Small intestine (tissue), 7 donors: Measurements from ENCODE around the gene RASGRF1. TPM values are rescaled to one million over a fixed set of nuclear protein-coding genes. Genes with fewer than 3 reads are reported as not detected.

Experiments used
- DNase-seq, 2 donors: peaks; one replicate each; pipeline versions ENCODE4 v3.0.0 to v3.0.0-alpha.2; 2013
- FAIRE-seq: peaks from 2 replicates; lab custom pipeline; 2012; peaks lifted over from hg19 to GRCh38; lab: Jason Lieb, UNC
- H3K27ac ChIP-seq, 3 donors: one replicate each; pipeline ENCODE4 v1.5.1; 2013; ENCODE audit warnings: low read length in 2 of 3, mild to moderate bottlenecking in 2 of 3, control low read depth in 1 of 3, inconsistent platforms in 1 of 3, low read depth in 1 of 3, moderate library complexity in 1 of 3
- H3K27me3 ChIP-seq, 3 donors: one replicate each; pipeline ENCODE4 v1.6.1; 2013; ENCODE audit warnings: low read length in 3 of 3, inconsistent platforms in 1 of 3; ENCODE audit not compliant: control insufficient read depth in 3 of 3, insufficient read depth in 3 of 3
- H3K36me3 ChIP-seq, 3 donors: one replicate each; pipeline ENCODE4 v1.6.1; 2013; ENCODE audit warnings: low read length in 3 of 3, inconsistent platforms in 1 of 3, low read depth in 1 of 3, mild to moderate bottlenecking in 1 of 3, moderate library complexity in 1 of 3; ENCODE audit not compliant: control insufficient read depth in 3 of 3, insufficient read depth in 2 of 3
- H3K4me1 ChIP-seq, 3 donors: one replicate each; pipeline ENCODE4 v1.6.1; 2013; ENCODE audit warnings: low read length in 2 of 3, inconsistent platforms in 1 of 3, low read depth in 1 of 3, mild to moderate bottlenecking in 1 of 3, moderate library complexity in 1 of 3; ENCODE audit not compliant: control insufficient read depth in 3 of 3, insufficient read depth in 2 of 3
- H3K4me3 ChIP-seq, 3 donors: one replicate each; pipeline ENCODE4 v1.5.1; 2013; ENCODE audit warnings: low read length in 3 of 3, control low read depth in 1 of 3, inconsistent platforms in 1 of 3, low read depth in 1 of 3, mild to moderate bottlenecking in 1 of 3, moderate library complexity in 1 of 3
- H3K9me3 ChIP-seq, 2 donors: one replicate each; pipeline ENCODE4 v1.6.1; 2013; ENCODE audit warnings: low read depth in 1 of 2, low read length in 1 of 2; ENCODE audit not compliant: control insufficient read depth in 2 of 2, insufficient read depth in 1 of 2
- WGBS, 3 donors: extraction: QIAGEN DNeasy Blood & Tissue Kit; methylation state at CpG; one replicate each; pipeline ENCODE4 v1.1.7; 2013; 5-methylcytosine and 5-hydroxymethylcytosine counted together
- polyA plus RNA-seq, 4 donors: library from polyadenylated mRNA; stranded (reverse) in 3 of 4; unstranded in 1 of 4; fragments of 200-250 nt in 3 of 4; fragments of 120-200 nt in 1 of 4; gene quantifications; one replicate each; pipeline versions ENCODE4 v1.2.1 to v1.2.3, GENCODE V29; 2013
- donor health status: healthy with polysubstance abuse.
- donor health status: control.
- donor health status: control.
- donor health status: Bipolar disorder and iron deficiency.
- donor health status: healthy.

The RASGRF1 gene
- polyA plus RNA-seq, 4 donors: 0.10 to 0.49 TPM; not detected in 2

GRCh38 chr15:78988361-78988911 lies 102.1 kb downstream of the RASGRF1 start:
- H3K9me3 ChIP-seq: no peaks in the 10 kb centered on the region
- no peaks in the 10 kb centered on the region for H3K27me3 ChIP-seq
- no peak overlapping the region for H3K4me3 ChIP-seq
- peak overlapping the region in 2 of 3 donors; percentile 78 to 89 for H3K27ac ChIP-seq
- H3K36me3 ChIP-seq: no peaks in the 10 kb centered on the region
- WGBS, 3 donors: 7 to 23% (median 10%) methylated on average over 6 to 7 of the region's 7 CpGs
- peak; percentile 63 to 96 for DNase-seq
- FAIRE-seq: no peak
- H3K4me1 ChIP-seq: peaks cover 0 to 57% (median 0%) of the 10 kb centered on the region in 3 donors

GRCh38 chr15:78987556-78988360 lies 102.8 kb downstream of the RASGRF1 start:
- Histone ChIP-seq H3K27ac (peak overlapping the region in 2 of 3 donors; percentile 78 to 89), H3K36me3 (no peaks in the 10 kb centered on the region), H3K4me1 (peaks cover 0 to 51% (median 0%) of the 10 kb centered on the region in 3 donors), H3K9me3 (no peaks in the 10 kb centered on the region), H3K4me3 (no peak overlapping the region), H3K27me3 (no peaks in the 10 kb centered on the region)
- FAIRE-seq (no peak), DNase-seq (no peak)
- WGBS, 3 donors: 68 to 79% (median 70%) methylated on average over 10 of the region's 10 CpGs

GRCh38 chr15:78985859-78986475 lies 104.6 kb downstream of the RASGRF1 start:
- no peak for FAIRE-seq
- 71 to 78% (median 72%) methylated on average over 6 of the region's 6 CpGs for WGBS, 3 donors
- Histone ChIP-seq H3K4me3 (no peak overlapping the region), H3K27me3 (no peaks in the 10 kb centered on the region), H3K36me3 (no peaks in the 10 kb centered on the region), H3K4me1 (peaks cover 0 to 33% (median 0%) of the 10 kb centered on the region in 3 donors), H3K27ac (no peak overlapping the region), H3K9me3 (no peaks in the 10 kb centered on the region)
- DNase-seq: no peak

GRCh38 chr15:78984041-78984440 lies 106.5 kb downstream of the RASGRF1 start:
- Histone ChIP-seq H3K27ac (no peak overlapping the region), H3K36me3 (no peaks in the 10 kb centered on the region), H3K4me1 (peaks cover 0 to 14% (median 0%) of the 10 kb centered on the region in 3 donors), H3K27me3 (no peaks in the 10 kb centered on the region), H3K4me3 (no peak overlapping the region), H3K9me3 (no peaks in the 10 kb centered on the region)
- 71 to 92% (median 91%) methylated on average over 1 of the region's 1 CpG for WGBS, 3 donors
- no peak for FAIRE-seq
- DNase-seq: no peak

GRCh38 chr15:78983146-78983918 lies 107.2 kb downstream of the RASGRF1 start:
- H3K27ac ChIP-seq: no peak overlapping the region

GRCh38 chr15:78982736-78983135 lies 107.8 kb downstream of the RASGRF1 start:
- DNase-seq (no peak), FAIRE-seq (no peak)
- 78 to 80% (median 80%) methylated on average over 10 of the region's 10 CpGs for WGBS, 3 donors
- no peaks in the 10 kb centered on the region for H3K9me3 ChIP-seq
- no peak overlapping the region for H3K27ac ChIP-seq
- no peaks in the 10 kb centered on the region for H3K36me3 ChIP-seq
- peaks cover 0 to 4% (median 0%) of the 10 kb centered on the region in 3 donors for H3K4me1 ChIP-seq
- H3K4me3 ChIP-seq: no peak overlapping the region
- no peaks in the 10 kb centered on the region for H3K27me3 ChIP-seq

More at GRCh38 chr15:78983146-78983918, 107.2 kb downstream of the RASGRF1 start:
- no peak for FAIRE-seq
- 53 to 70% (median 69%) methylated on average over 5 of the region's 5 CpGs for WGBS, 3 donors
- H3K4me1 ChIP-seq: peaks cover 0 to 10% (median 0%) of the 10 kb centered on the region in 3 donors
- DNase-seq: no peak
- no peaks in the 10 kb centered on the region for H3K27me3 ChIP-seq
- no peak overlapping the region for H3K4me3 ChIP-seq
- no peaks in the 10 kb centered on the region for H3K9me3 ChIP-seq
- no peaks in the 10 kb centered on the region for H3K36me3 ChIP-seq

- 88 to 92% (median 90%) methylated on average over 11 of the region's 11 CpGs for WGBS, 3 donors
- H3K36me3 ChIP-seq: no peaks in the 10 kb centered on the region
- no peaks in the 10 kb centered on the region for H3K4me1 ChIP-seq
- no peak for FAIRE-seq
- H3K4me3 ChIP-seq: no peak overlapping the region
- H3K9me3 ChIP-seq: no peaks in the 10 kb centered on the region
- DNase-seq: no peak
- H3K27ac ChIP-seq: no peak overlapping the region
- no peaks in the 10 kb centered on the region for H3K27me3 ChIP-seq
Observed at GRCh38 chr15:78981532-78982313, 108.9 kb downstream of the RASGRF1 start.
